Motor neuron (in vitro differentiated cells): ENCODE measurements around the gene OR2AE1. TPM values are rescaled to one million over a fixed set of nuclear protein-coding genes. Genes with fewer than 3 reads are reported as not detected.

Experiments
- ATAC-seq, 8 experiments: fragments of 200-7000 bp; cut with Tn5 transposase; replicated peaks in 6 of 8; 2 replicates each; pipeline ENCODE4 v1.8.0; 2021; ENCODE audit warnings: mild to moderate bottlenecking in 8 of 8, moderate library complexity in 8 of 8
- H3K27ac ChIP-seq, 2 donors: fragments of 250-450 bp; sonication (Bioruptor Pico); 2 replicates each; pipeline ENCODE4 v1.9.0; 2021; ENCODE audit warnings: antibody characterized with exemption in 2 of 2, mild to moderate bottlenecking in 2 of 2, moderate library complexity in 1 of 2
- H3K4me1 ChIP-seq, 2 donors: fragments of 250-450 bp; sonication (Bioruptor Pico); replicated peaks in 1 of 2; 2 replicates each; pipeline ENCODE4 v1.6.1; 2021; ENCODE audit warnings: antibody characterized with exemption in 2 of 2, mild to moderate bottlenecking in 2 of 2, moderate library complexity in 1 of 2
- H3K4me3 ChIP-seq, 5 donors: fragments of 250-450 bp; sonication (Bioruptor Pico); 2 replicates each; pipeline ENCODE4 v1.9.0; 2021; ENCODE audit warnings: antibody characterized with exemption in 5 of 5, mild to moderate bottlenecking in 5 of 5, moderate library complexity in 4 of 5
- WGBS, 10 experiments: fragments of 450-650 bp; shearing (Covaris generic); methylation state at CpG; one replicate each; pipeline ENCODE4 v1.0.0; 2022; 5-methylcytosine and 5-hydroxymethylcytosine counted together
- in situ Hi-C, 9 experiments: fragments of 400-800 bp; cut with MboI; loops; one replicate each; pipeline ENCODE4 v1.15.0; 2021; ENCODE audit warnings: low sequenced_read_pairs in 9 of 9, low pct_unique_long_range_greater_than_20kb in 2 of 9; ENCODE audit not compliant: unreplicated experiment in 9 of 9
- total RNA-seq, 8 experiments: library from RNA; unstranded; fragments of 300-600 nt; gene quantifications; 2 replicates each; pipeline versions ENCODE4 v1.2.3 to v1.2.4, GENCODE V29; 2022

OR2AE1 gene
- total RNA-seq, 8 experiments from 2014 or later = 0.21 to 0.70 (median 0.62) TPM; not detected in 3

GRCh38 chr7:99843808-99844207 lies 33.0 kb downstream of the OR2AE1 start:
- in situ Hi-C loops = loop anchor here in 1 of 9 experiments (25.0 kb wide), 1 partner anchor 207 kb away; no protein-coding TSS in a partner anchor
- H3K4me1 ChIP-seq = peaks cover 9 to 10% of the 10 kb centered on the region in 2 donors
- no peak overlapping the region for H3K27ac ChIP-seq

GRCh38 chr7:99842926-99843325 lies 33.9 kb downstream of the OR2AE1 start:
- ATAC-seq = no peak
- H3K27ac ChIP-seq = no peak overlapping the region
- in situ Hi-C loops = loop anchor here in 1 of 9 experiments (25.0 kb wide), 1 partner anchor 206 kb away; no protein-coding TSS in a partner anchor
- H3K4me3 ChIP-seq = no peak overlapping the region
- WGBS, 10 experiments = 17 to 100% (median 64%) methylated on average over 1 to 2 of the region's 2 CpGs; no CpG with 5 or more reads in 1 of the 10 experiments
- peaks cover 9 to 10% of the 10 kb centered on the region in 2 donors for H3K4me1 ChIP-seq

More at GRCh38 chr7:99843808-99844207, 33.0 kb downstream of the OR2AE1 start:
- 40 to 100% (median 66%) methylated on average over 1 to 4 of the region's 4 CpGs; no CpG with 5 or more reads in 2 of the 10 experiments for WGBS, 10 experiments
- H3K4me3 ChIP-seq = no peak overlapping the region
- peak in 1 of 8 experiments; percentile 14 for ATAC-seq

- ATAC-seq = no peak
- Histone ChIP-seq H3K4me3 (no peak overlapping the region), H3K27ac (no peak overlapping the region), H3K4me1 (peaks cover 9 to 10% of the 10 kb centered on the region in 2 donors)
- in situ Hi-C loops = loop anchor here in 1 of 9 experiments (25.0 kb wide), 1 partner anchor 203 kb away; no protein-coding TSS in a partner anchor
- WGBS, 10 experiments = 0 to 63% (median 32%) methylated on average over 1 to 3 of the region's 3 CpGs; no CpG with 5 or more reads in 1 of the 10 experiments
Measured at GRCh38 chr7:99840136-99840869, 36.5 kb downstream of the OR2AE1 start.

- Histone ChIP-seq H3K27ac (no peak overlapping the region), H3K4me3 (no peak overlapping the region), H3K4me1 (peaks cover 9 to 10% of the 10 kb centered on the region in 2 donors)
- 5 to 60% (median 35%) methylated on average over 1 to 7 of the region's 7 CpGs; no CpG with 5 or more reads in 1 of the 10 experiments for WGBS, 10 experiments
- in situ Hi-C loops = loop anchor here in 1 of 9 experiments (25.0 kb wide), 1 partner anchor 202 kb away; no protein-coding TSS in a partner anchor
- peak in 5 of 8 experiments; percentile 23 to 51 (median 33) for ATAC-seq
Measured at GRCh38 chr7:99839287-99840021, 37.4 kb downstream of the OR2AE1 start.

GRCh38 chr7:99837649-99838361 lies 39.0 kb downstream of the OR2AE1 start:
- WGBS, 10 experiments = 43 to 82% (median 79%) methylated on average over 2 to 5 of the region's 5 CpGs; no CpG with 5 or more reads in 1 of the 10 experiments
- Histone ChIP-seq H3K4me3 (no peak overlapping the region), H3K27ac (no peak overlapping the region), H3K4me1 (peaks cover 9 to 10% of the 10 kb centered on the region in 2 donors)
- ATAC-seq = peak in 4 of 8 experiments; percentile 8 to 77 (median 60)
- in situ Hi-C loops = loop anchor here in 1 of 9 experiments (25.0 kb wide), 1 partner anchor 201 kb away; no protein-coding TSS in a partner anchor

- H3K27ac ChIP-seq = no peak overlapping the region
- no peak overlapping the region for H3K4me3 ChIP-seq
- peaks cover 9 to 10% of the 10 kb centered on the region in 2 donors for H3K4me1 ChIP-seq
- no peak for ATAC-seq
- in situ Hi-C loops = loop anchor here in 1 of 9 experiments (25.0 kb wide), 1 partner anchor 198 kb away; no protein-coding TSS in a partner anchor
- 0 to 96% (median 56%) methylated on average over 1 to 4 of the region's 4 CpGs; no CpG with 5 or more reads in 2 of the 10 experiments for WGBS, 10 experiments
Measured at GRCh38 chr7:99835189-99835588, 41.6 kb downstream of the OR2AE1 start.

GRCh38 chr7:99834382-99834781 lies 42.5 kb downstream of the OR2AE1 start:
- in situ Hi-C loops = loop anchor here in 1 of 9 experiments (25.0 kb wide), 1 partner anchor 197 kb away; no protein-coding TSS in a partner anchor
- H3K4me1 ChIP-seq = peaks cover 1 to 2% of the 10 kb centered on the region in 2 donors
- no peak overlapping the region for H3K4me3 ChIP-seq
- ATAC-seq = no peak
- H3K27ac ChIP-seq = no peak overlapping the region
- WGBS, 10 experiments = 58 to 100% (median 92%) methylated on average over 1 to 2 of the region's 2 CpGs; no CpG with 5 or more reads in 3 of the 10 experiments

GRCh38 chr7:99833289-99833877 lies 43.5 kb downstream of the OR2AE1 start:
- no peak for ATAC-seq
- no peak overlapping the region for H3K27ac ChIP-seq

GRCh38 chr7:99831595-99831994 lies 45.2 kb downstream of the OR2AE1 start:
- no peak overlapping the region for H3K4me3 ChIP-seq
- no peak overlapping the region for H3K27ac ChIP-seq
- peaks cover 0 to 6% of the 10 kb centered on the region in 2 donors for H3K4me1 ChIP-seq
- in situ Hi-C loops = loop anchor here in 1 of 9 experiments (25.0 kb wide), 1 partner anchor 194 kb away; no protein-coding TSS in a partner anchor
- no peak for ATAC-seq

More at GRCh38 chr7:99833289-99833877, 43.5 kb downstream of the OR2AE1 start:
- in situ Hi-C loops = loop anchor here in 1 of 9 experiments (25.0 kb wide), 1 partner anchor 196 kb away; no protein-coding TSS in a partner anchor
- 24 to 91% (median 71%) methylated on average over 2 to 8 of the region's 8 CpGs; no CpG with 5 or more reads in 1 of the 10 experiments for WGBS, 10 experiments
- Histone ChIP-seq H3K4me3 (no peak overlapping the region), H3K4me1 (no peaks in the 10 kb centered on the region)

- H3K4me3 ChIP-seq = no peak overlapping the region
- in situ Hi-C loops = loop anchor here in 1 of 9 experiments (25.0 kb wide), 1 partner anchor 192 kb away; no protein-coding TSS in a partner anchor
- 67 to 100% (median 89%) methylated on average over 1 of the region's 1 CpG; no CpG with 5 or more reads in 3 of the 10 experiments for WGBS, 10 experiments
- no peak for ATAC-seq
- peaks cover 0 to 6% of the 10 kb centered on the region in 2 donors for H3K4me1 ChIP-seq
- no peak overlapping the region for H3K27ac ChIP-seq
Measured at GRCh38 chr7:99829524-99830160, 47.2 kb downstream of the OR2AE1 start.

GRCh38 chr7:99828811-99829210 lies 48.0 kb downstream of the OR2AE1 start:
- no peak for ATAC-seq
- in situ Hi-C loops = loop anchor here in 1 of 9 experiments (25.0 kb wide), 1 partner anchor 192 kb away; no protein-coding TSS in a partner anchor
- Histone ChIP-seq H3K27ac (no peak overlapping the region), H3K4me3 (no peak overlapping the region), H3K4me1 (peaks cover 0 to 6% of the 10 kb centered on the region in 2 donors)
